Kidney tubule cell (primary cell): ENCODE results near the gene KIZ.

Experiments
- DNase-seq: peaks from one replicate; pipeline ENCODE4 v3.0.0-alpha.2; 2018; ENCODE audit warnings: low spot score

KIZ gene

GRCh38 chr20:21177767-21178166, 51.9 kb downstream of the KIZ start:
- no peak for DNase-seq

DNA sequence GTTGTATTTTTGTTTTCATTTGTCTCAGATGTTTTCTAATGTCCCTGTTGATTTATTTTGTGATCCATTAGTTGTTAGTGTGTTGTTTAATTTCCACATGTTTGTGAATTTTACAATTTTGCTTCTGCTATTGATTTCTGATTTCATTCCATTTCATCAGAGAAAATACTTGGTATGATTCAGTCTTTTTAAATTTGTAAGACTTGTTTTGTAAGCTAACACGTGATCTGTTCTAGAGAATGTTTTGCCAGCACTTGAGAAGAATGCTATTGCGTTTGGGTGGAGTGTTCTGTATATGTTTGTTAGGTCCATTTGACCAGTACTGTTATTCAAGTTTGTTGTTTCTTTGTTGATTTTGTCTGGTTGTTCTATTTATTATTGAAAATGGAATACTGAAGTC, 53.9 kb downstream of the KIZ start:
- no peak for DNase-seq

DNA sequence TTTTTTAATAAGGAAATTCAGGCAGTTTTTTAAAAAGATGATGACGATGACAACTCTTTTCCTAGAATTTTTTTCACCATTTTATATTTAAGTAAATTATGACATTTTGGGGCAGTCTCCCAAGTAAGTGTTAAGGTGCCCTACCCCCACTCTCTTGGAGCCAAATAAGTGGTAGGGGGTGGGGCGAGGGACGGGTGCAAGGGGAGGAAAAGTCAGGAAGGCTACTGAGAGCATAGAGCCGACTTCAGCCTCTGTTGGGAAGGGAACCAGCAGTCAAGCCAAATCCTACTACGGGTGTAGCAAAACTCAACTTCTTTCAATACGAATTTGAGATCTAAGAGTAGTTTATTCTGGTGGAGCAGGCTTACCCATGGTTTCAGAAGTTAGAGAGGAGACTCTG, 54.4 kb downstream of the KIZ start:
- no peak for DNase-seq

DNA sequence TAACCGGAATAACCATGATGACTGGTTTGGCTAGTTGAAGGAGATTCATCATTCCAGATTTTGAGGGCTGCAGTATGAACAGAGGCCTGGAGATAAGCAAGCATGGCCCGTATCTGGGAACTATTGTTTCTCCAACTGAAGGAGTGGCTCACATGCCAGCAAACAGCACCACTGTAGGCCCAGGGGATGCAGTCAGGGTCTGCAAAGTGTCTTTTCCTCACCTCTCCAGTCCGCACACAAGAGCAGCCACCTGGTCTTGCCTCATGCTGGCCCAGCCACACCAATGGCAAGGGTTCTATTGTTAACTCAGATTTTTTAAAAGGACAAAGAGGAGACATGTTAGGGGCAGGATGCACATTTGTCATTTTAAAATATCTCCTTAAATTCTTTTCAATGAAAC, 55.1 kb downstream of the KIZ start:
- DNase-seq, result no peak

DNA sequence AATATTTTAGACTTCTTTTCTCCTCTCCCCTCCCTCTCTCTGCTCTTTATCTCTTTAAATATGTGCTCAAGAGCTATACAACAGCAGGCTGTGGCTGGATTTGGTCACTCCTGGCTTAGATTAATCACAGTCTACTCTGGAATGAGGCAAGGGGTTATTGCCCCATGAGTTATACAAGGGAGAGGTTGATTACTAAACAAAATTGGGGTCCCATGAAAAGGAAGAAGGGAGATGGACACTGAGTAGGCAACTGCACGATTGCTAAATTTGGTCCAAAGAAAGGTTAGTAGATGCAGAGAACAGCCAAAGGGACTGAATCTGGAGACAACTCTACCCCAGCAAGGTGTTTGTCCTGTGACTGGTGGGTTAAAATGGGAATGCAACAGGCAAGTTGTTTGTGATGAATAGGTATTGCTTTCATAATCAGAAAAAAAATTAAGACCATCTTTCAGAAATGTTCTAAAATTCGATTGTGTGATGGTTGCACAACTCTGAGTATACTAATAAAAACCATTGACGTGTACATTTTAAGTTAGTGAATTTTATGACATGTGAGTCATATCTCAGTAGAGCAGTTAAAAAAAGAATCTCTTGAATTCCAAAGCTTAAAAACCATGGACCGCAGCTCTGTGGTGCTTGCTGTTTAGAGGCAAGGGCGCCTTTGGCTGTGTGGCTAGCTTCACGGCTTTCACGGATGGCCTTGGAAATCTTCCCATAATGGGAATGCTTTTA, 57.1 kb downstream of the KIZ start:
- DNase-seq, result peak; percentile 72

- peak; percentile 35 for DNase-seq
Measured at GRCh38 chr20:21183722-21184121, 57.8 kb downstream of the KIZ start.

- peak; percentile 78 for DNase-seq
Measured at GRCh38 chr20:21184819-21185218, 58.9 kb downstream of the KIZ start.

DNA sequence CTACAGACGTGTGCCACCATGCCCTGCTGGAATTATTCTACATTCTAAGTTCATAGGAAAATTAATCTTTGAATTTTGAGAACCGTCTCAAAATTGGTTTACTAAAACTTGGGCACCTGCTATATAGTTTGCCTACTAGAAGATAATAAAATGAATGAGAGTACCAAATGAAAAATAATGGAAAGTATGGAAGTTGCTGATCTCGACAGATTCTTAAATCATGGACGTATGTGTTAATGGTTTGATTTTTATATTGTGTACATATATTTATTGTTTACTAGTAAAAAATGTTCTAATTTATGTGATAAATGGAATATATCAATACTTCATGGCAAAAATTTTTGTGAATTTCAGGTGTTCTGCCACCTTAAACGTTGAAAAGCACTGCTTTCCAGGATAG, 60.0 kb downstream of the KIZ start:
- no peak for DNase-seq

DNA sequence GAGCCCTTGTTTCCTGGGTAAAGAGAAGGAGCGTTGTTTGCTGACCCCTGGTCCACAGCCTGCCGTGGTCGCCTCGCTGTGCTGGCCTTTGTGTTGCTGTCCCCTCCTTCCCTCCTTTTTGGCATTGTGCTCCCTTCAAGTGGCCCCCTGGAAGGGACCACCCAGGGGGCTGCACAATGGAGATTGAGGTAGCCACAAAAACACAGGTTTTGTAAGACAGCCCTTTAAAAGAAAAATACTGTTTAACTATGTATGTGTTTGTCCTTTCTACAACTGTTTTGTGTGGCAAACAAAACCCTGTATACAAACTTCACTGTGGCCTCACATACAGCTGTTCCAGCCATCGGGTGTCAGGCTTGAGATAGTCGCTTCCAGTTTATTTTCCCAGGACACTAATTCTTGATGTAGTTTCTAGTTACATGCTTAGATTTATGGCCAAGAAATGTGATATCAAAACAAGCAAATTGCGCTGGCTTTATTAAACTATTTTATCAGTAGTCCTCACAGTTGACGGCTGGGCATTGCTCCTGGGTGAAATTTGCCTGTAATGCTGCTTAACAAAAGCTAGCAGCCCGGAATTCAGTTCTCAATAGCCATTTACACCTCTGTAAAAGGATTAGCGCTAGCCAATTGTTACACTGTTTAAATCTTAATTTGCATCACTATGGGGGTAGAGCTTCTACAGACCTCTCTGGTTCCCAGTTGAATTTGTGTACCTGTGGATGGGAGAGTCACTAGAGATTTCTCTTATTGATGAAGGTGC, 64.1 kb downstream of the KIZ start:
- no peak for DNase-seq

GRCh38 chr20:21190869-21191268, 65.0 kb downstream of the KIZ start:
- DNase-seq, result no peak

- DNase-seq, result no peak
Measured at GRCh38 chr20:21191839-21192238, 66.0 kb downstream of the KIZ start.

DNA sequence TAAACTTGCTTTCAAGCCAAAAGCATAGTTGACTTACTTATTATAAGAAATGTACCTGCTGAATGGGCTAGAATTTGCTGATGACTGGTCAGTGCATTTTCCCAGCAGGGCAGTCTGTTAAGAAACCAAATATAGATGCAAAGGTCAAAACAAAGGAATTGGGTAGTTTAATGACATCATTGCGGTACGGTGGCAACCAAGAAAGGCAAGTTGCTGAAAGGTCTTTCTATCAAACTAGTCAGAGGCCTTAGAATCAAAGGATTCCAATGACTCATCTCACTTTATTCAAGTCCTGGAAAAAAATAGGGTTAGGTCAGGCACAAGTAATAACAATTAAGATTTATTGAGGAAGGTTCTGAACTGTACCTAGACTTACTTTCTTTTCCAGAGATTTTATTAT, 76.4 kb downstream of the KIZ start:
- peak; percentile 64 for DNase-seq

- DNase-seq, result peak; percentile 3
Measured at GRCh38 chr20:21203088-21203656, 77.3 kb downstream of the KIZ start.

DNA sequence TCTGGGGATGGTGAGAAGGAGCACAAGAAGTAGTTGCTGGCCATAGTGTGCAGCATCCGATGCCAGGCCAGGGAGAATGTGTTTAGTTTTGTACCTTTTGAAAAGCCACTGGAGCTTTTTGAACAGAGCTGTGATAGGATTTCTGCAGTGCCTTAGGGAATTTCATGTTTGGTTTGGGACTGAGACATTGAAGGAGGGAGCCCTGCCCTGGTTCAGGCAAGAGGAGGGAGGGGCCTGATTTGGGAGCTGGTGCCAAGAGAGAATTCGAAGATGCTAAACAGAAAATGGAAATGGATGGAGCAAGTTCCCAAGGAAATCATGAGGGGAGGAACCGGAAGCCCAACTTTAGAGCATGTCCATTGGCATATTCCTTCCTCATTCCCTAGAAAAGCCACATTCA, 80.7 kb downstream of the KIZ start:
- no peak for DNase-seq

- no peak for DNase-seq
Measured at GRCh38 chr20:21208999-21209398, 83.1 kb downstream of the KIZ start.

GRCh38 chr20:21209668-21210067, 83.8 kb downstream of the KIZ start:
- no peak for DNase-seq

GRCh38 chr20:21213691-21214090, 87.8 kb downstream of the KIZ start:
- DNase-seq, result no peak

GRCh38 chr20:21214431-21214830, 88.5 kb downstream of the KIZ start:
- no peak for DNase-seq

DNA sequence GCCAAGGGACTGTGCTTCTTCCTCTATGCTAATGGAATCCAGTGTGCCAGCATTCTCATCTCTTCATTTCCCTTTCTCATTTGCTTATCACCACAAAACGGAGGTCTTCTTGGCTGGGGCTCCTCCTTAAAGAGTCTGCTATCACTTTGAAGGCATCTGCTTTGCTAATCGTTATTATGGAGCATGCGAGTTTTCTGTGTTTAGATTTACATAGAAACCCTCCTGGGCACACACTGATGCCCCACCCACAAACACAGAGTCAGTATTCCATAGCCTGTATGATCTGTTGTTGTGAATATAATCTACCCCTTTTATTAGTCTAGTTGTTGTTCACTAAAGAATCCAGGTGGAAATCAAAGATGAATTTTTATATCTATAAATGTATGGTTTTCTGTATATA, 93.8 kb downstream of the KIZ start:
- no peak for DNase-seq

DNA sequence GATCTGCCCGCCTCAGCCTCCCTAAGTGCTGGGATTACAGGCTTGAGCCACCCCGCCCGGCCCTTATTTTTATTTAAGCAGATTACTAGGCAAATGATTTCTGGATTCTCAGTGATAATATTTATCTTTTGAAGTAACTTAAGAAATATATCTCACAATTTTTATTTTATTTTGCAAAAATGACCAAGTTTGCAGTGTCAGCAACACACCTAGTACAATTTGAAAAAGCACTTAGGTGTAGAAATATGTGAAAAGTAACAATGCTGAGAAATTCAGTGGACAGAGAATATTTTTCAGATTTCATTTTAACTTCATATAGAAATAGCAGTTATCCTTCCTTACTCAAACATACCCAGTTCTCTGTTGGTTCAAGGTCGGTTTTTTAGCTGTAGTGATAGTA, 98.3 kb downstream of the KIZ start:
- no peak for DNase-seq

DNA sequence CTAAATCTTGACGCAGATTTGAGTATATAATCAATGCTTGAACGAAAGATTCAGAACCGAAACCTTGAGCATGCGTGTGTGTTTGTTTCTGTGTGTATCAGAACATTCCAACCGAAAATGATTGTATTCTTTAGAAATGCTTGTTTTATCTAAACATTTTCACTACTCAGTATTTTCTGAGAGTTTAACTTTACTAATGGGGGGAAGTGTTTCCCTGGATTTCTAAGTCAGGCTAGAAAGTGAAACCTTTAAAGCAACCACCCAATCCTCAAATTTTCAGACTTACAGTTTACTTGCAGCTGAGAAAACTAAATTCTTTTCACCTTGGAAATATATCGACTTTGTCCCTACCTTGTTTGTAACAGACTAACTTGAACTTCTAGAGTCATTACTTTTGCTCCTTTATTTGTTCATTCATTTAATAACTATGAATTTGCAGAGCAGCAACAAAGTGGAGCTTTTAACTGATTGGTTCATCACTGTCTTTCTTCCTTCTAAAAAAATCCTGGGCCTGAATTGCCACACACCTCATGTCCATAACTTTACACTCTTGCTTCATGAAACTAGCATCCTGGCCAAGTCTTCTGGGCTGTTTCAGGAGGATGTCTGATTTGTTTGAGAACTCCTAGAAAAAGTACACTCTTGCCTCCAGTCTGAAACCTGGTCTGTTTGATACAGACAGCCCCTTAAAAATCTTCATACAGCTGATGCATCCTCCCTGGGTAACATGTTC, 99.5 kb downstream of the KIZ start:
- no peak for DNase-seq

DNA sequence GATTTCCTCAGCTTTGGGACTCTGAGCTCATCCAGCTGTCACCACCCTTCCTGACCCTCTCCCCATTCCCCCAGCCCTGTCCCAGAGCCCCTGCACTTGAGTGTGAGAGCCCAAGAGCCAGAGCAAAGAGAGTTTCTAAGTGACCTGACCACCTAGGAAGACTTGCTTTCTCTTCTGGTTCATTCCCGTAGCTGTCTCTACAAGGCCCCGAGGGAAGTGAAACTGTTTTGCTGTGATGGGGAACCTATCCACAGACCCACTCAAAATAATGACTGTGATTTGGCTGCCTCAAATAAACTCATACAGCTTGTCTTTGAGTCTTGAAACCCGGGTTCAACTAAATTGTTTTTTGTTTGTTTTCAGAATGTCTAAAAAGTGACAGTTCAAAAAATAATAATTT, 102.6 kb downstream of the KIZ start:
- no peak for DNase-seq

- peak; percentile 48 for DNase-seq
Measured at GRCh38 chr20:21229163-21229562, 103.3 kb downstream of the KIZ start.
